T-helper 2 cell treated with Interferon-gamma antibody and Interleukin-4, amounts not matched to agents 5 μg/mL and 100 μg/mL, for 36 hours (primary cell): ENCODE data around the gene PIK3R1.
"Not testable (repeated sequence)": the region's sequence is repeated elsewhere in the genome, so short reads cannot be mapped to it uniquely, and the experiment has no call there.

Source experiments
- DNase-seq: peaks from one replicate; pipeline ENCODE4 v3.0.0; 2021; ENCODE audit warnings: low spot score
- H3K27ac Mint-ChIP-seq: one replicate; pipeline ENCODE4 v1.8.0; 2021; ENCODE audit warnings: mild to moderate bottlenecking, mixed read lengths
- H3K27me3 Mint-ChIP-seq: one replicate; pipeline ENCODE4 v1.8.0; 2021; ENCODE audit warnings: low read depth, mixed read lengths
- H3K36me3 Mint-ChIP-seq: one replicate; pipeline ENCODE4 v1.8.0; 2021; ENCODE audit warnings: low read depth, mixed read lengths
- H3K4me1 Mint-ChIP-seq: one replicate; pipeline ENCODE4 v1.8.0; 2021; ENCODE audit warnings: low read depth, mixed read lengths
- H3K4me3 Mint-ChIP-seq: one replicate; pipeline ENCODE4 v1.8.0; 2022; ENCODE audit warnings: mild to moderate bottlenecking, moderate library complexity, mixed read lengths
- H3K9me3 Mint-ChIP-seq: one replicate; pipeline ENCODE4 v1.8.0; 2021; ENCODE audit warnings: mixed read lengths

Gene PIK3R1

DNA sequence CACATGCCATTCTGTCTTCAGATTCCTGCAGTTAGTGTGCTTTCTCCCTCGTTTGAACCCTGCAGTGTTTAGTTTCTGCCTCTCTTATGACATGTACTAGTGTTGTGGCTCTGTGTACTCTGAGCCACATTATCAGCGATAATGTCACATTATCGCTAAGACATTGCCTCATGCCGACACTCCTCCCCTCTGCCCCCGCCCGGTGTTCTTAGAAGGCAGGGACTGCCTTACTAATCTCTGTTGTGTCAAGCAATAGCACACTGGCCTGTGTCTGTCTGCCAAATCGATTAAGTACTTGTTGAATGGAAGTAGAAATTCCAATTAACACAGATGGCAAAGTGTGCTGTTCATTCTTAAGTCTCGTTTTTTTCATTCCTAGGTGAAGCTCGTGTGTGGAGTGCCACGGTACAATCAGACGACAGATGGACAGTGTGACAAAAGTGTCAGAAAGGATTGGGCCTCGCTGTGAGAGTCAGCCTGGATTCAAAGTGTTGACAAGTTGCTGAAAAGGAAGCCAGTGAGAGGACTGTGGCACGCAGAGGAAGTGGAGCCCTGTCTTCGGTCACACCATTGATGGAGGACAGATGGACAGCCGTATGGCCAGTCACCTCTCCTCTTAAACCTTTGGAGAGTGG is 10.5 kb downstream of the PIK3R1 start:
- Mint-ChIP-seq H3K36me3 (peaks cover 52% of the 10 kb centered on the region), H3K27ac (no peak overlapping the region)

GRCh38 chr5:68226546-68227073 is 11.1 kb downstream of the PIK3R1 start:
- Mint-ChIP-seq H3K27ac (no peak overlapping the region), H3K4me1 (peaks cover 57% of the 10 kb centered on the region), H3K36me3 (peaks cover 47% of the 10 kb centered on the region), H3K4me3 (no peak overlapping the region), H3K27me3 (no peaks in the 10 kb centered on the region), H3K9me3 (no peaks in the 10 kb centered on the region)
- DNase-seq: no peak

More for the DNA sequence above, 10.5 kb downstream of the PIK3R1 start:
- Mint-ChIP-seq H3K9me3 (no peaks in the 10 kb centered on the region), H3K4me3 (no peak overlapping the region), H3K27me3 (no peaks in the 10 kb centered on the region), H3K4me1 (peaks cover 53% of the 10 kb centered on the region)
- DNase-seq: no peak

- H3K4me1 Mint-ChIP-seq: peaks cover 51% of the 10 kb centered on the region
- no peaks in the 10 kb centered on the region for H3K9me3 Mint-ChIP-seq
- no peak overlapping the region for H3K27ac Mint-ChIP-seq
- DNase-seq: no peak
- H3K4me3 Mint-ChIP-seq: no peak overlapping the region
- no peaks in the 10 kb centered on the region for H3K27me3 Mint-ChIP-seq
- H3K36me3 Mint-ChIP-seq: peaks cover 43% of the 10 kb centered on the region
These were observed 12.1 kb downstream of the PIK3R1 start for GRCh38 chr5:68227532-68228160.

- Mint-ChIP-seq H3K4me3 (no peak overlapping the region), H3K36me3 (peaks cover 37% of the 10 kb centered on the region), H3K27me3 (no peaks in the 10 kb centered on the region), H3K27ac (no peak overlapping the region), H3K4me1 (peaks cover 47% of the 10 kb centered on the region), H3K9me3 (no peaks in the 10 kb centered on the region)
- no peak for DNase-seq
These were observed 13.9 kb downstream of the PIK3R1 start for GRCh38 chr5:68229416-68229815.

- no peak for DNase-seq
- Mint-ChIP-seq H3K27ac (no peak overlapping the region), H3K27me3 (no peaks in the 10 kb centered on the region), H3K9me3 (no peaks in the 10 kb centered on the region), H3K4me3 (no peak overlapping the region), H3K4me1 (peaks cover 42% of the 10 kb centered on the region), H3K36me3 (peaks cover 38% of the 10 kb centered on the region)
These were observed 14.7 kb downstream of the PIK3R1 start for GRCh38 chr5:68230285-68230684.

DNA sequence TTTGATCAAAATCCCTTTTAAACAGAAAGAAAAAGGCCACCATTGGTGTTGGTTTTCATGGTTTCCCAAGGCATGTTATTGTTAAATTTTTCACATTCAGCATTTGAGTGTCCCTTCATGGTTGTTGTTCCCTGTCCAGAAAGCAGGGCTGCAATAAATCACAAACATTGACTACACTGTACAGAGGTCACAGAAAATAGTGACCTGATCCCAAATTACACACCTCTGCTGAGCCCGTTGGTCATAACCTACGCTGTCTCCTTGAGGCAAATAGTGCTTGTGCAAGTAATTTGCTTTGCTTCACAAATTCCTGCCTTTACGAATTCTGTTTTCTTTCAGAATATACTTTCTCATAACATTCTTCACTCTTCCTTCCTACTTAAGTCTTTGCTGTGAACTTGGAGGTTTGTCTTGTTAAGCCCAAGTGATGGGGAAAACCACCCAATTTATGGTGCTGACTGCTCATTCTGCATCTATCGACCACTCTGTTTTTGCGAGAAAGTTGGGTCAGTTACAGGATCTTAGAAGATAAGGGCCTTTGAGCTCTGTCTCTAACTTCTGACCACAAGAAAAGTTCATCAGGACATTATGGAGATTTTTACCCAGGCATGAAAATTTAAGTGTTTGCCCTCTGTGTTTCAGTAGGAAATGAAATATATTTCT is 16.0 kb downstream of the PIK3R1 start:
- Mint-ChIP-seq H3K27me3 (no peaks in the 10 kb centered on the region), H3K9me3 (no peaks in the 10 kb centered on the region), H3K4me3 (no peak overlapping the region), H3K4me1 (peaks cover 34% of the 10 kb centered on the region), H3K27ac (no peak overlapping the region), H3K36me3 (peaks cover 33% of the 10 kb centered on the region)
- DNase-seq: no peak

- no peaks in the 10 kb centered on the region for H3K9me3 Mint-ChIP-seq
- no peak overlapping the region for H3K4me3 Mint-ChIP-seq
- H3K27me3 Mint-ChIP-seq: no peaks in the 10 kb centered on the region
- no peak for DNase-seq
- H3K4me1 Mint-ChIP-seq: peaks cover 37% of the 10 kb centered on the region
- H3K36me3 Mint-ChIP-seq: peaks cover 31% of the 10 kb centered on the region
- H3K27ac Mint-ChIP-seq: no peak overlapping the region
These were observed 16.7 kb downstream of the PIK3R1 start for GRCh38 chr5:68232277-68232676.

DNA sequence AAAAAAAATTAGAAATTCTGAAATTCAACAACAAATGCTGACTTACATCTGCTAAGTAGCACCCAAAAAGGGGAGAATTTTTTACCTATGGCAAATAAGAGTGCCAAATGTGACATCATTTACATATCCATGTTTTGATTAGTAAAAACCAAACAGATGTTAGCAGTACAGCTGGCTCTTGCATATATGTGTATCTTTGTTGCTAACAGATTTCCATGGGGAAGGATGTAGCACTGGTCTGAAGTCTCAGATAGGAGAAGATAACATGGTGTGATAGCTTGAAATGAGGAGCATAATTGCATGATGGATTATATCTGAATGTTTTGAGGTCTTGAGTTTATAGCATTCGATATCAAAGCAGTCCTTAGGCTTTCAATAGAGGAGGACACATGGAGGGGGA is 17.5 kb downstream of the PIK3R1 start:
- Mint-ChIP-seq H3K27me3 (no peaks in the 10 kb centered on the region), H3K27ac (no peak overlapping the region), H3K4me3 (no peak overlapping the region), H3K9me3 (no peaks in the 10 kb centered on the region), H3K4me1 (peaks cover 35% of the 10 kb centered on the region), H3K36me3 (peaks cover 24% of the 10 kb centered on the region)
- DNase-seq: no peak

GRCh38 chr5:68235229-68235628 is 19.7 kb downstream of the PIK3R1 start:
- not testable (repeated sequence) for H3K27me3 Mint-ChIP-seq, DNase-seq, H3K27ac Mint-ChIP-seq, H3K9me3 Mint-ChIP-seq, H3K4me3 Mint-ChIP-seq
- Mint-ChIP-seq H3K4me1 (peaks cover 42% of the 10 kb centered on the region), H3K36me3 (peaks cover 19% of the 10 kb centered on the region)

DNA sequence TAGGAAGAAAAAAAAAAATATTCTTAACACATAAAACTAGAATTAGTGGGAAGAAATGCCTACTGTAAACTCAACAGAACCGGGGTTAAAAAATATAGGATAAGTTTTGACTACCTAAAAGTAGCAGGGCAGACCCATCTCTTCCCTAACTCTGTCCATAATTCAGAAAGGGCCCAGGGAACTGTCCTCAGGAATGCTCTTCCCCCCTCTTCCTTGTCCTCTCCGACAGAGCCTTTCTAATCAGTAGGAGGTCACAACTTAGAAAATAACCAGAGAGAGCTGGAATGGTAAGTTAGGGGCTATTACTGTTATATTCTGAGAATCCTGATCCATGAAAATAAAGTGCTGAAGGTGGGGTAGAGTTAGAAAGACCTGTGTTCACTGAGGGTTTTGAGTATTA is 22.2 kb downstream of the PIK3R1 start:
- no peak overlapping the region for H3K4me3 Mint-ChIP-seq
- H3K36me3 Mint-ChIP-seq: peaks cover 26% of the 10 kb centered on the region
- no peak overlapping the region for H3K27ac Mint-ChIP-seq
- H3K9me3 Mint-ChIP-seq: no peaks in the 10 kb centered on the region
- H3K4me1 Mint-ChIP-seq: peaks cover 50% of the 10 kb centered on the region
- no peak for DNase-seq
- H3K27me3 Mint-ChIP-seq: no peaks in the 10 kb centered on the region

DNA sequence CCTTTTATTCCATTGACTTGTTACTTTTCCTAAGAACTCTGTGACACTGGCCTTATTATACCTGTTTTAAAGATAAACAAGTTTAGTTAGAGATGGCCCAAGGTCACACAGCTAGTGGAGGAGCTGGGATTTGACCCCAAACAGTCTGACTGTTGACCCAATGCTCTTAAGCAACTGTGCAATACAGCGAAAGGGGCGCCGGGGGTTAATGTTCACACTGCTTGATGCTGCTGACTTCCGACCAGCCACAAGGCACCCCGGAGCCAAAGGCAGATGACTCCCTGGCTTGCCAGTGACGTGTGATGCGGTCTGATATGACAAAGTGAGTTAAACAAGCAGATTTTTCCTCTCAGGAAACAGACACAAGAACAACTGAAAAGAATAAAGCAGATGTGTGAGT is 23.9 kb downstream of the PIK3R1 start:
- Mint-ChIP-seq H3K27me3 (no peaks in the 10 kb centered on the region), H3K27ac (peak overlapping the region; percentile 86), H3K36me3 (peaks cover 30% of the 10 kb centered on the region), H3K4me3 (peak overlapping the region; percentile 72), H3K9me3 (no peaks in the 10 kb centered on the region), H3K4me1 (peaks cover 54% of the 10 kb centered on the region)
- peak; percentile 81 for DNase-seq

DNA sequence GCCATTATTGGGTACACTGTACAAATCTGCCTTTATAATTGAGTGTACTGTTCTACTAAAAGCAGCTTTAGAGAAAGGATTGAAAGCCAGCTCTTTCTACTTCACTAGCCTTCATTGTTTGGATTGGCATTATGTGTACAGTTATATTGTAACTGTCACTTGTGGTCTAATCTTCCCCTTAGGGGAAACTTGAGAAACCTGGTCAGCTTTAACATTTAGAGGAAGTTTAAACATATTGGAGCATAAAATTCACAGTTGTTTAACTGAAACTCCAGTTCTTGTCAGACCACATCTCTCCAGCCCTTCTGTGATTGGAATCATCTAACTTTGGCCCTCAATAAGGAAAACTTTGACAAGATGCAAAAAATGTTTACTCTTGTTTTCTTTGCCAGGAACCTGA is 24.6 kb downstream of the PIK3R1 start:
- Mint-ChIP-seq H3K4me3 (peak overlapping the region; percentile 39), H3K27me3 (no peaks in the 10 kb centered on the region), H3K9me3 (no peaks in the 10 kb centered on the region), H3K4me1 (peaks cover 58% of the 10 kb centered on the region), H3K27ac (peak overlapping the region; percentile 66), H3K36me3 (peaks cover 29% of the 10 kb centered on the region)
- no peak for DNase-seq

GRCh38 chr5:68240771-68241170 is 25.2 kb downstream of the PIK3R1 start:
- Mint-ChIP-seq H3K36me3 (peaks cover 27% of the 10 kb centered on the region), H3K9me3 (no peaks in the 10 kb centered on the region), H3K27ac (peak overlapping the region; percentile 66), H3K27me3 (no peaks in the 10 kb centered on the region), H3K4me1 (peaks cover 58% of the 10 kb centered on the region), H3K4me3 (peak overlapping the region; percentile 39)
- DNase-seq: no peak

- no peak overlapping the region for H3K4me3 Mint-ChIP-seq
- no peak overlapping the region for H3K27ac Mint-ChIP-seq
- H3K4me1 Mint-ChIP-seq: peaks cover 55% of the 10 kb centered on the region
- no peaks in the 10 kb centered on the region for H3K9me3 Mint-ChIP-seq
- peaks cover 24% of the 10 kb centered on the region for H3K36me3 Mint-ChIP-seq
- H3K27me3 Mint-ChIP-seq: no peaks in the 10 kb centered on the region
- DNase-seq: no peak
These were observed 27.2 kb downstream of the PIK3R1 start for GRCh38 chr5:68242743-68243142.
